C4-2B (cell line): ENCODE data around the gene PSEN2.

Source experiments
- CTCF ChIP-seq: fragments of 450-650 bp; conservative IDR thresholded peaks from 2 replicates; pipeline ENCODE4 v1.5.1; 2017; ENCODE audit warnings: mild to moderate bottlenecking
- ZFX ChIP-seq: fragments of 450-650 bp; IDR thresholded peaks from 2 replicates; pipeline ENCODE4 v1.6.1; 2017

GRCh38 chr1:226938903-226939437 is 68.6 kb downstream of the PSEN2 start:
- TF ChIP-seq CTCF (no peak), ZFX (no peak)
